GM18499 (cell line): ENCODE results near the gene ANKRD45.
"Not testable (repeated sequence)": the region's sequence is repeated elsewhere in the genome, so short reads cannot be mapped to it uniquely, and the experiment has no call there.

Experiments
- ATAC-seq: cut with Tn5 transposase; IDR thresholded peaks from one replicate; pipeline ENCODE4 v1.9.1; 2021; ENCODE audit warnings: moderate number of reproducible peaks; ENCODE audit not compliant: insufficient read depth, unreplicated experiment

Gene ANKRD45

GRCh38 chr1:173580071-173580470, 89.6 kb downstream of the ANKRD45 start:
- no peak for ATAC-seq

GRCh38 chr1:173573596-173573995, 96.1 kb downstream of the ANKRD45 start:
- no peak for ATAC-seq

- no peak for ATAC-seq
These were observed 97.3 kb downstream of the ANKRD45 start for GRCh38 chr1:173572201-173572873.

GRCh38 chr1:173570370-173571007, 99.2 kb downstream of the ANKRD45 start:
- no peak for ATAC-seq

- ATAC-seq = no peak
These were observed 101.2 kb downstream of the ANKRD45 start for GRCh38 chr1:173568483-173568882.

GRCh38 chr1:173563846-173564245, 105.8 kb downstream of the ANKRD45 start:
- ATAC-seq = not testable (repeated sequence)

- no peak for ATAC-seq
These were observed 106.8 kb downstream of the ANKRD45 start for GRCh38 chr1:173562813-173563212.

GRCh38 chr1:173561263-173561662, 108.4 kb downstream of the ANKRD45 start:
- no peak for ATAC-seq

- no peak for ATAC-seq
These were observed 109.3 kb downstream of the ANKRD45 start for GRCh38 chr1:173560285-173560880.
